Mesenchymal stem cell (in vitro differentiated cells and primary cell): ENCODE data around the gene RALGAPA2.

Experiments used
- DNase-seq: peaks from one replicate; pipeline ENCODE4 v3.0.0-alpha.2; 2013
- H2AFZ ChIP-seq: one replicate; pipeline ENCODE4 v1.6.1; 2013; ENCODE audit warnings: low read depth, mild to moderate bottlenecking, control low read depth, inconsistent platforms, low read length, moderate library complexity
- H2AK5ac ChIP-seq: 2 replicates; pipeline ENCODE4 v1.6.1; 2013; ENCODE audit warnings: low read length, moderate library complexity, mild to moderate bottlenecking, inconsistent platforms; ENCODE audit not compliant: severe bottlenecking
- H2BK120ac ChIP-seq: one replicate; pipeline ENCODE4 v1.6.1; 2013; ENCODE audit warnings: low read depth, mild to moderate bottlenecking, inconsistent platforms, low read length, moderate library complexity
- H2BK12ac ChIP-seq, 2 experiments: one replicate each; pipeline ENCODE4 v1.6.1; 2013; ENCODE audit warnings: inconsistent platforms in 2 of 2, low read length in 2 of 2, mild to moderate bottlenecking in 2 of 2, moderate library complexity in 2 of 2, control low read depth in 1 of 2
- H2BK15ac ChIP-seq: one replicate; pipeline ENCODE4 v1.6.1; 2013; ENCODE audit warnings: mild to moderate bottlenecking, low read depth, inconsistent platforms; ENCODE audit not compliant: poor library complexity, severe bottlenecking
- H2BK5ac ChIP-seq: 2 replicates; pipeline ENCODE4 v1.6.1; 2013; ENCODE audit warnings: low read depth, mild to moderate bottlenecking, low read length, control low read depth, inconsistent platforms; ENCODE audit not compliant: poor library complexity, severe bottlenecking
- H3K14ac ChIP-seq, 2 experiments: one replicate each; pipeline ENCODE4 v1.6.1; 2013; ENCODE audit warnings: inconsistent platforms in 2 of 2, low read length in 2 of 2, control low read depth in 1 of 2, mild to moderate bottlenecking in 1 of 2, moderate library complexity in 1 of 2
- H3K18ac ChIP-seq, 2 experiments: one replicate each; pipeline ENCODE4 v1.6.1; 2013; ENCODE audit warnings: inconsistent platforms in 2 of 2, low read length in 2 of 2, control low read depth in 1 of 2, low read depth in 1 of 2, mild to moderate bottlenecking in 1 of 2
- H3K23ac ChIP-seq, 2 experiments: one replicate each; pipeline ENCODE4 v1.6.1; 2013; ENCODE audit warnings: inconsistent platforms in 2 of 2, low read length in 2 of 2, mild to moderate bottlenecking in 2 of 2, moderate library complexity in 2 of 2, control low read depth in 1 of 2
- H3K27ac ChIP-seq: 2 replicates; pipeline ENCODE4 v1.5.1; 2013; ENCODE audit warnings: mild to moderate bottlenecking, moderate library complexity, low read length, control low read depth, inconsistent platforms; ENCODE audit not compliant: poor library complexity, severe bottlenecking
- H3K27me3 ChIP-seq, 2 experiments: 2 replicates each; pipeline versions ENCODE4 v1.6.1 to v1.7.0; 2013; ENCODE audit warnings: low read length in 2 of 2, mild to moderate bottlenecking in 2 of 2, moderate library complexity in 2 of 2, control low read depth in 1 of 2, inconsistent platforms in 1 of 2; ENCODE audit not compliant: control insufficient read depth in 1 of 2, insufficient read depth in 1 of 2
- H3K36me3 ChIP-seq, 2 experiments: 2 replicates each; pipeline versions ENCODE4 v1.6.1 to v1.7.0; 2013; ENCODE audit warnings: low read length in 2 of 2, control low read depth in 1 of 2, inconsistent platforms in 1 of 2, low read depth in 1 of 2, mild to moderate bottlenecking in 1 of 2; ENCODE audit not compliant: insufficient read depth in 2 of 2, control insufficient read depth in 1 of 2
- H3K4ac ChIP-seq, 2 experiments: one replicate each; pipeline ENCODE4 v1.6.1; 2013; ENCODE audit warnings: inconsistent platforms in 2 of 2, low read length in 2 of 2, mild to moderate bottlenecking in 2 of 2, moderate library complexity in 2 of 2, control low read depth in 1 of 2, low read depth in 1 of 2
- H3K4me1 ChIP-seq: 2 replicates; pipeline ENCODE4 v1.6.1; 2013; ENCODE audit warnings: low read depth, low read length, control low read depth; ENCODE audit not compliant: control insufficient read depth, insufficient read depth
- H3K4me2 ChIP-seq: 2 replicates; pipeline ENCODE4 v1.6.1; 2013; ENCODE audit warnings: low read length, mild to moderate bottlenecking, inconsistent platforms; ENCODE audit not compliant: poor library complexity, severe bottlenecking
- H3K4me3 ChIP-seq, 2 experiments: 2 replicates each; pipeline versions ENCODE4 v1.5.1 to v1.7.0; 2013; ENCODE audit warnings: low read length in 2 of 2, mild to moderate bottlenecking in 2 of 2, control low read depth in 1 of 2, low read depth in 1 of 2; ENCODE audit not compliant: insufficient read depth in 1 of 2
- H3K79me1 ChIP-seq: replicated peaks from 2 replicates; pipeline ENCODE4 v1.6.1; 2013; ENCODE audit warnings: mild to moderate bottlenecking, control low read depth, low read length, inconsistent platforms; ENCODE audit not compliant: poor library complexity, severe bottlenecking
- H3K9ac ChIP-seq: 2 replicates; pipeline ENCODE4 v1.7.0; 2013; ENCODE audit warnings: mild to moderate bottlenecking, low read length, moderate library complexity
- H3K9me3 ChIP-seq: 2 replicates; pipeline ENCODE4 v1.7.0; 2013; ENCODE audit warnings: mild to moderate bottlenecking, low read length; ENCODE audit not compliant: control insufficient read depth
- H4K8ac ChIP-seq: one replicate; pipeline ENCODE4 v1.6.1; 2013; ENCODE audit warnings: inconsistent platforms, mild to moderate bottlenecking, low read length, moderate library complexity
- H4K91ac ChIP-seq: one replicate; pipeline ENCODE4 v1.6.1; 2013; ENCODE audit warnings: mild to moderate bottlenecking, low read length, inconsistent platforms
- WGBS: methylation state at CpG from one replicate; pipeline ENCODE4 v1.1.7; 2013; ENCODE audit warnings: mixed read lengths; 5-methylcytosine and 5-hydroxymethylcytosine counted together

RALGAPA2 gene

GRCh38 chr20:20364593-20365479, 347.6 kb downstream of the RALGAPA2 start:
- Histone ChIP-seq H3K79me1 (no peaks in the 10 kb centered on the region), H2BK120ac (no peak overlapping the region), H3K4ac (no peak overlapping the region), H3K27ac (no peak overlapping the region), H3K4me1 (peaks cover 43% of the 10 kb centered on the region), H3K23ac (no peak overlapping the region), H2BK15ac (no peak overlapping the region), H4K8ac (no peak overlapping the region), H2BK12ac (no peak overlapping the region), H3K27me3 (peaks cover 75 to 81% of the 10 kb centered on the region in 2 experiments), H3K14ac (no peak overlapping the region), H3K4me3 (no peak overlapping the region), H3K9me3 (no peaks in the 10 kb centered on the region), H3K4me2 (no peak overlapping the region), H3K18ac (no peak overlapping the region), H3K36me3 (no peaks in the 10 kb centered on the region), H3K9ac (no peak overlapping the region), H4K91ac (no peak overlapping the region), H2AK5ac (no peak overlapping the region), H2BK5ac (no peak overlapping the region), H2AFZ (no peak overlapping the region)
- no peak for DNase-seq
- WGBS, result 2% methylated on average over 64 of the region's 70 CpGs

DNA sequence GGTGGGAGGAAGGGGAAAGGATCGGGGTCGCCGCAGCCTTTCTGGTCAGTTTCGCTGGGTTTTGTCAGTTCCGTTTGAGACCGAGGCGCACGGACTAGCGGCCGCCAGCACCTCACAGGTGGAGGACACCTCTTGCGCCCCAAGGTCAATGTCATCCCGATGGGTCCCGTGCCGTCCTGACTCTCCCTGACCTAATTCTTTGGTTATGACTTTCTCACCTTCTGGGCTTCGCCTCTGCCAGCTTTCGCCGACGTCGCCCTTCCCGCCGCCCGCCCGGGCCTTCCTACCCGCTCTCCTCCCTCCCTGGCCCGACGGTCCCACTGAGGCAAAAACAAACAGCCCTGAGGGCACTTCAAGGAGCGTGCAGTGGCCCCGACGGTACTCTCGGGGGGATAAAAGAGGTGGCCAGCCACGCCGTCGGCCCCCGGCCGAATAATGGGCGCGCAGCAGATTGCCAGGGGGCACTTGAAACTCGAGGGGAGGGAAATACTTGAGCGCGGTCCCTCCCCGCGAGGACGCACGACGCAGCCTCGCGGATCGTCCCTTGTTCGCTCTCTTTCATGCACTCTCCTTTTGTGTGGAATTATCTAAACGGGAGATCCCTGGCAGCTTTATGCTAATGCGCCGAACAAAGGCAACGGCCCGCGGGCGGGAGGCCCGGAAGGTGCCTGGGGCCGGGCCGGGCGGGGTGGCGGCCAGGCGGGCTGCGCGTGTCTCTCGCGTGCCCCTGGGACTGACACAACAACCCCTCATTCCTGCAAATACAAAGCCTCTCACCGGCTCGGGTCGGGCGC, 348.4 kb downstream of the RALGAPA2 start:
- Histone ChIP-seq H3K4me1 (peaks cover 35% of the 10 kb centered on the region), H3K9ac (no peak overlapping the region), H2BK120ac (no peak overlapping the region), H3K18ac (no peak overlapping the region), H2BK5ac (no peak overlapping the region), H3K23ac (no peak overlapping the region), H2AFZ (no peak overlapping the region), H2AK5ac (no peak overlapping the region), H2BK15ac (no peak overlapping the region), H3K4me2 (no peak overlapping the region), H4K8ac (no peak overlapping the region), H3K27ac (no peak overlapping the region), H4K91ac (no peak overlapping the region), H2BK12ac (no peak overlapping the region), H3K79me1 (no peaks in the 10 kb centered on the region), H3K27me3 (peaks cover 70 to 73% of the 10 kb centered on the region in 2 experiments), H3K9me3 (no peaks in the 10 kb centered on the region), H3K14ac (no peak overlapping the region), H3K4ac (no peak overlapping the region), H3K4me3 (no peak overlapping the region), H3K36me3 (no peaks in the 10 kb centered on the region)
- no peak for DNase-seq
- WGBS, result 2% methylated on average over 59 of the region's 70 CpGs

GRCh38 chr20:20363434-20363798, 349.0 kb downstream of the RALGAPA2 start:
- Histone ChIP-seq H3K9ac (no peak overlapping the region), H3K27ac (no peak overlapping the region), H3K18ac (no peak overlapping the region), H4K8ac (no peak overlapping the region), H2AK5ac (no peak overlapping the region), H2BK5ac (no peak overlapping the region), H4K91ac (no peak overlapping the region), H3K9me3 (no peaks in the 10 kb centered on the region), H3K4me3 (no peak overlapping the region), H3K23ac (no peak overlapping the region), H2AFZ (no peak overlapping the region), H3K79me1 (no peaks in the 10 kb centered on the region), H3K14ac (no peak overlapping the region), H3K4me1 (peaks cover 30% of the 10 kb centered on the region), H2BK120ac (no peak overlapping the region), H2BK12ac (no peak overlapping the region), H3K4ac (no peak overlapping the region), H3K27me3 (peaks cover 70 to 76% of the 10 kb centered on the region in 2 experiments), H2BK15ac (no peak overlapping the region), H3K36me3 (no peaks in the 10 kb centered on the region), H3K4me2 (no peak overlapping the region)
- WGBS, result 3% methylated on average over 15 of the region's 15 CpGs
- no peak for DNase-seq

DNA sequence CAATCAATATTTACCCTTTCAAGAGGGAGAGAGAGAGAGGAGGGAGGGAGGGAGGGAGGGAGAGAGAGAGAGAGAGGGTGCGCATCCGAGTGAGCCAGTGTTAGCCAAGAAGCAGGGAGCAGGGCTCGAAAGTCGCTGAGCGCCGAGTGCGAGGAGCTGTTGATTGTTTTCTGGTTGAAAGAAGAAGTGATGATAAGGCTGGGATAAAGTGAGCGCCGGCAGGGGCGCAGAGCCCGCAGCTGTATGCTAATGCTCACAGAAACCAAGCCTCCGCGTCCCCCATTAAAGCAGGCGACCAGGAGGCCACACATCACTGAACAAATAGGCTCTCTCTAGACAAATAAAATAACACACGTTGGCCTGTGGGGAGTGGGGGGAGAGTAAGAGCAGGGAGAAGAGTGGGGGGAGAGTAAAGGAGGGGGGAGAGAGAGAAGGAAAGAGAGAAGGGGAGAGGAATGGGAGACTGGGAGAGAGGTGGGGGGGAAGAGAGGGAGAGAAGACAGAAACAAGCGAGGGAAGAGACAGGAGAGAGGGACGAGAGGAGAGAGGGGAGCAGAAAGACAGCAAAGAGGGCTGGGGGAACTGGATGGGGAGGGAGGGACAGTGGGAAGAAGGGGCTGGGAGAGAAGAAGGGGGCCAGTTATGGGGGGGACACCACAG, 349.5 kb downstream of the RALGAPA2 start:
- H3K4ac ChIP-seq, result no peak overlapping the region
- no peaks in the 10 kb centered on the region for H3K9me3 ChIP-seq
- H2BK15ac ChIP-seq, result no peak overlapping the region
- H2AK5ac ChIP-seq, result no peak overlapping the region
- H3K14ac ChIP-seq, result no peak overlapping the region
- under 1% methylated on average over 10 of the region's 17 CpGs for WGBS
- H3K27ac ChIP-seq, result no peak overlapping the region
- H3K36me3 ChIP-seq, result no peaks in the 10 kb centered on the region
- H2BK12ac ChIP-seq, result no peak overlapping the region
- H3K18ac ChIP-seq, result no peak overlapping the region
- no peak for DNase-seq
- H4K8ac ChIP-seq, result no peak overlapping the region
- no peaks in the 10 kb centered on the region for H3K79me1 ChIP-seq
- H3K4me2 ChIP-seq, result no peak overlapping the region
- no peak overlapping the region for H3K9ac ChIP-seq
- peaks cover 26% of the 10 kb centered on the region for H3K4me1 ChIP-seq
- H3K23ac ChIP-seq, result no peak overlapping the region
- H3K27me3 ChIP-seq, result peaks cover 70 to 76% of the 10 kb centered on the region in 2 experiments
- no peak overlapping the region for H2BK5ac ChIP-seq
- H2BK120ac ChIP-seq, result no peak overlapping the region
- H2AFZ ChIP-seq, result no peak overlapping the region
- no peak overlapping the region for H4K91ac ChIP-seq
- no peak overlapping the region for H3K4me3 ChIP-seq
